ENCODE measurements around the gene SLC30A7. TPM values are rescaled to one million over a fixed set of nuclear protein-coding genes. Genes with fewer than 3 reads are reported as not detected.

The SLC30A7 gene
- total RNA-seq, 1 experiment from 2014 or later: 31.4 TPM

- no peaks in the 10 kb centered on the region for H3K9me3 ChIP-seq (ENCODE audit: low read depth, low read length, poor library complexity, severe bottlenecking)
- ChIA-PET POLR2A (ENCODE audit: low non-redundant PET) (no interaction called here), CTCF (no interaction called here)
- no peaks in the 10 kb centered on the region for H3K27me3 ChIP-seq (replicated peaks; ENCODE audit: insufficient read depth, low read depth, low read length, poor library complexity)
- H3K4me1 ChIP-seq (ENCODE audit: insufficient read depth, low read length, poor library complexity, severe bottlenecking): no peaks in the 10 kb centered on the region
- TF ChIP-seq EZH2 (IDR thresholded peaks at IDR 0.05; ENCODE audit: borderline replicate concordance, low read depth, low read length, poor library complexity, severe bottlenecking) (no peak), CTCF (conservative IDR thresholded peaks at IDR 0.05; ENCODE audit: low read depth, low read length) (no peak)
- H3K36me3 ChIP-seq (ENCODE audit: insufficient read depth, low read length, poor library complexity, severe bottlenecking): peaks cover 23% of the 10 kb centered on the region
- no peak overlapping the region for H3K4me3 ChIP-seq (ENCODE audit: low read depth, low read length, poor library complexity, severe bottlenecking)
- DNase-seq (ENCODE audit: low spot score): no peak
- no TSS peak for BruUV-seq (replicated peaks)
- intact Hi-C loops (cut with micrococcal nuclease; ENCODE audit: unreplicated experiment): no loop called here
- no peak overlapping the region for H3K27ac ChIP-seq (ENCODE audit: low read depth, low read length, poor library complexity, severe bottlenecking)
Observed at GRCh38 chr1:100907887-100908286, 12.0 kb downstream of the SLC30A7 start.

GRCh38 chr1:100909018-100909417, 13.1 kb downstream of the SLC30A7 start:
- CTCF ChIA-PET: no interaction called here
- no peak for DNase-seq (ENCODE audit: low spot score)
- no TSS peak for BruUV-seq (replicated peaks)
- no peak for TF ChIP-seq EZH2 (IDR thresholded peaks at IDR 0.05; ENCODE audit: borderline replicate concordance, low read depth, low read length, poor library complexity, severe bottlenecking)
- TF ChIP-seq CTCF (conservative IDR thresholded peaks at IDR 0.05; ENCODE audit: low read depth, low read length): no peak
- Histone ChIP-seq H3K4me3 (ENCODE audit: low read depth, low read length, poor library complexity, severe bottlenecking) (no peak overlapping the region), H3K27me3 (replicated peaks; ENCODE audit: insufficient read depth, low read depth, low read length, poor library complexity) (no peaks in the 10 kb centered on the region), H3K4me1 (ENCODE audit: insufficient read depth, low read length, poor library complexity, severe bottlenecking) (no peaks in the 10 kb centered on the region), H3K9me3 (ENCODE audit: low read depth, low read length, poor library complexity, severe bottlenecking) (no peaks in the 10 kb centered on the region), H3K36me3 (ENCODE audit: insufficient read depth, low read length, poor library complexity, severe bottlenecking) (peaks cover 24% of the 10 kb centered on the region), H3K27ac (ENCODE audit: low read depth, low read length, poor library complexity, severe bottlenecking) (no peak overlapping the region)
- intact Hi-C loops (cut with micrococcal nuclease; ENCODE audit: unreplicated experiment): no loop called here
- POLR2A ChIA-PET (ENCODE audit: low non-redundant PET): interaction anchor here (0.6 kb wide), 1 partner anchor 613 kb away, joined by 3 read pairs; no protein-coding TSS in a partner anchor

GRCh38 chr1:100912019-100912418, 16.1 kb downstream of the SLC30A7 start:
- no TSS peak for BruUV-seq (replicated peaks)
- no peaks in the 10 kb centered on the region for H3K4me1 ChIP-seq (ENCODE audit: insufficient read depth, low read length, poor library complexity, severe bottlenecking)
- H3K9me3 ChIP-seq (ENCODE audit: low read depth, low read length, poor library complexity, severe bottlenecking): no peaks in the 10 kb centered on the region
- H3K27ac ChIP-seq (ENCODE audit: low read depth, low read length, poor library complexity, severe bottlenecking): no peak overlapping the region
- H3K27me3 ChIP-seq (replicated peaks; ENCODE audit: insufficient read depth, low read depth, low read length, poor library complexity): no peaks in the 10 kb centered on the region
- TF ChIP-seq CTCF (conservative IDR thresholded peaks at IDR 0.05; ENCODE audit: low read depth, low read length): no peak
- no peak for TF ChIP-seq EZH2 (IDR thresholded peaks at IDR 0.05; ENCODE audit: borderline replicate concordance, low read depth, low read length, poor library complexity, severe bottlenecking)
- DNase-seq (ENCODE audit: low spot score): no peak
- no peak overlapping the region for H3K4me3 ChIP-seq (ENCODE audit: low read depth, low read length, poor library complexity, severe bottlenecking)
- intact Hi-C loops (cut with micrococcal nuclease; ENCODE audit: unreplicated experiment): no loop called here
- POLR2A ChIA-PET (ENCODE audit: low non-redundant PET): no interaction called here
- CTCF ChIA-PET: no interaction called here
- peaks cover 36% of the 10 kb centered on the region for H3K36me3 ChIP-seq (ENCODE audit: insufficient read depth, low read length, poor library complexity, severe bottlenecking)
